C4-2B (cell line): Measurements from ENCODE around the gene RTTN.

Source experiments
- H3K27ac ChIP-seq: fragments of 450-650 bp; 2 replicates; pipeline ENCODE4 v1.5.1; 2017
- ZFX ChIP-seq: fragments of 450-650 bp; IDR thresholded peaks from 2 replicates; pipeline ENCODE4 v1.6.1; 2017
- TF ChIP-seq, protein P1 (sequence below): fragments of 450-650 bp; conservative IDR thresholded peaks from 2 replicates; pipeline ENCODE4 v1.5.1; 2017; ENCODE audit warnings: mild to moderate bottlenecking

The RTTN gene

DNA sequence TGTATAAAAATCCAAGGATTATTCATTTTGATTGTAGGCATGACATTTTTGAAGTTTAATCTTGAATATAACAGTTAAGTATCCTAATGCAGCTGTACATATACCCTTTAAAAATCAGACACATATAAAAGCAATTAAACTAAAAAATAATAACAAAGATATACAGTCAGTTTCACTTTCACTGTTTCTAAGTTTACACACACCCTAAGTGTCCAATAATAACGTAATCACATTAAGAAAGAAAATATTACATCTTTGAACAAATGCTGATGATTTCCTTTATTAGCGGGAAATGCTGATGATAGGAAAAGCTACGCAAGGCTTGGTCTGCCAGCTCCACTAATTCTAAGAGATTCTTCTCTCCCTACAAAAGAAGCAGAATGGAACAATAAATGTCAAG is 38.8 kb downstream of the RTTN start:
- no peak for TF ChIP-seq ZFX
- TF ChIP-seq, protein P1, sequence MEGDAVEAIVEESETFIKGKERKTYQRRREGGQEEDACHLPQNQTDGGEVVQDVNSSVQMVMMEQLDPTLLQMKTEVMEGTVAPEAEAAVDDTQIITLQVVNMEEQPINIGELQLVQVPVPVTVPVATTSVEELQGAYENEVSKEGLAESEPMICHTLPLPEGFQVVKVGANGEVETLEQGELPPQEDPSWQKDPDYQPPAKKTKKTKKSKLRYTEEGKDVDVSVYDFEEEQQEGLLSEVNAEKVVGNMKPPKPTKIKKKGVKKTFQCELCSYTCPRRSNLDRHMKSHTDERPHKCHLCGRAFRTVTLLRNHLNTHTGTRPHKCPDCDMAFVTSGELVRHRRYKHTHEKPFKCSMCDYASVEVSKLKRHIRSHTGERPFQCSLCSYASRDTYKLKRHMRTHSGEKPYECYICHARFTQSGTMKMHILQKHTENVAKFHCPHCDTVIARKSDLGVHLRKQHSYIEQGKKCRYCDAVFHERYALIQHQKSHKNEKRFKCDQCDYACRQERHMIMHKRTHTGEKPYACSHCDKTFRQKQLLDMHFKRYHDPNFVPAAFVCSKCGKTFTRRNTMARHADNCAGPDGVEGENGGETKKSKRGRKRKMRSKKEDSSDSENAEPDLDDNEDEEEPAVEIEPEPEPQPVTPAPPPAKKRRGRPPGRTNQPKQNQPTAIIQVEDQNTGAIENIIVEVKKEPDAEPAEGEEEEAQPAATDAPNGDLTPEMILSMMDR = no peak
- no peak overlapping the region for H3K27ac ChIP-seq

- TF ChIP-seq, protein P1 = no peak
- no peak for TF ChIP-seq ZFX
- H3K27ac ChIP-seq = no peak overlapping the region
Observed at GRCh38 chr18:70165936-70166335, 39.6 kb downstream of the RTTN start.

DNA sequence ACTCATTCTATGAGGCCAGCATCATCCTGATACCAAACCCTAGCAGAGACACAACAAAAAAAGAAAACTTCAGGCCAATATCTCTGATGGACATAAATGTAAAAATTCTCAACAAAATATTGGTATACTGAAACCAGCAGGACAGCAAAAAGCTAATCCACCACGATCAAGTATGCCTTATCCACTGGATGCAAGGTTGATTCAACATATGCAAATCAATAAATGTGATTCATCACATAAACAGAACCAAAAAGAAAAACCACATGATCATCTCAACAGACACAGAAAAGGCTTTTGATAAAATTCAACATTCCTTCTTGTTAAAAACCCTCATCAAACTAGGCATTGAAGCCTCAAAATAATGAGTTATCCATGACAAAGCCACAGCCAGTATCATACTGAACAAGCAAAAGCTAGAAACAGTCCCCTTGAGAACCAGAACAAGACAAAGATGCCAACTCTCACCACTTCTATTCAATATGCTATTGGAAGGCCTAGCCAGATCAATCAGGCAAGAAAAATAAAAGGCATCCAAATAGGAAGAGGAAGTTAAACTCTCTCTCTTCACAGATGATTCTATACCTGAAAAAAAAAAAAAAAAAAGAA is 45.3 kb downstream of the RTTN start:
- H3K27ac ChIP-seq = no peak overlapping the region
- no peak for TF ChIP-seq ZFX
- TF ChIP-seq, protein P1 = no peak

- H3K27ac ChIP-seq = no peak overlapping the region
- TF ChIP-seq, protein P1 = no peak
- TF ChIP-seq ZFX = no peak
Observed at GRCh38 chr18:70158992-70159717, 46.3 kb downstream of the RTTN start.

- TF ChIP-seq ZFX = no peak
- TF ChIP-seq, protein P1 = no peak
- no peak overlapping the region for H3K27ac ChIP-seq
Observed at GRCh38 chr18:70156886-70157285, 48.6 kb downstream of the RTTN start.

DNA sequence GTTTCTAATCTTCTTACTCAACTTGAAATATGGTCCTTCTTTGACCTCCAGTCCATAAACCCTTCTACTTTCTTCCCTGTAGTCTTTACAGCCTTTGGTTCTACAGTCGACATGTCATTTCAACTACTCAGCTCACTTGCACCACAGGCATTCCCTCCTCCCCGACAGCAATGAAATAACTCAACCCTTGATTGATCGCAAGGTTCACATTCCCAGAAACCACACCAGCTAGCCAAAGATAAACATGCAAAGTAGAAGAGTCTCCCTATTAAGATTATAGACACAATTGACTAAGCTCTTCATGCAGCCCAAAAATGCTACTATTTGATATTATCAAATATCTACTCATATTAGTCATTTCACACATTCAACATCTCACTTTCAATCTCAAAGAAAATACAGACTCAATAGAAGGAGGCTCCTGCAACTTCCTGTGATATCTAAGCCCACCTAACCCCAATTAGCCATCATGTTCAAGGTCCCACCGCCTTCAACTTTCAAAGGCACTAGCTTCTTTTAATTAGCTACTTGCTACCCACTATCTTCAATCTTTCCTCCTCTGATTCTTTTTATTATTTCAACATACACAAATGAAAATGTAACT is 50.8 kb downstream of the RTTN start:
- TF ChIP-seq ZFX = no peak
- TF ChIP-seq, protein P1 = no peak
- H3K27ac ChIP-seq = no peak overlapping the region

GRCh38 chr18:70151614-70152013 is 53.9 kb downstream of the RTTN start:
- TF ChIP-seq ZFX = no peak
- TF ChIP-seq, protein P1 = no peak
- no peak overlapping the region for H3K27ac ChIP-seq
